Measurements from ENCODE around the gene CHAC2. TPM values are rescaled to one million over a fixed set of nuclear protein-coding genes. Genes with fewer than 3 reads are reported as not detected.
A peak's percentile ranks its signal among the peaks of the same experiment; 100 is the strongest.

The CHAC2 gene
- total and polyA plus RNA-seq, 7 experiments from 2014 or later: 0.29 to 12.1 (median 2.5) TPM

DNA sequence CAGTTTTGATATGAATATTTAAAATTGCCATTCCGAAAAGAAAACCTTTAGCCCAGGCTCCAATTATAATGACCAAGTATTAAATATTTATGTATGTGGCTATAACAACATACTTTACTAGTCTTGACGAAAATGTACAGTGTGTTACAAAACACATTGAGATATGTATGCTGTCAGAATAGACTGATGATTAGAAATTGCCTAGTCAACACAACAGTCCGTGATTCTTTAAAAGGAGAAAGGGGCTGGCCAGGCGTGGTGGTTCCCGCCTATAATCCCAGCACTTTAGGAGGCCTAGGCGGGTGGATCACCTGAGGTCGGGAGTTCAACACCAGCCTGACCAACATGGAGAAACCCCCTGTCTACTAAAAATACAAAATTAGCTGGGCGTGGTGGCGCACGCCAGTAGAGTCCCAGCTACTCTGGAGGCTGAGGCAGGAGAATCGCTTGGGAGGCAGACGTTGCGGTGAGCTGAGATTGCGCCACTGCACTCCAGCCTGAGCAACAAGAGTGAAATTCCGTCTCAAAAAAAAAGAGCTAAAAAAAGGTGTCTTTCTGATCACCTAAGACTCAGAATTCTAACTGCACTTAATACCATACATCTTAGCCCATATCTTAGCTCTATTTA, 1.8 kb downstream of the CHAC2 start:
- ATAC-seq (no peak), DNase-seq (no peak)
- CTCF ChIA-PET: interaction anchor here (2.0 kb wide), 1 partner anchor 17 kb away, joined by 7 read pairs; the partner anchor contains the start of genes ASB3 and ERLEC1
- Mint-ChIP-seq H3K4me1 (peaks cover 7 to 46% (median 39%) of the 10 kb centered on the region in 7 donors), H3K4me3 (peak overlapping the region in 2 of 10 donors; percentile 16 to 39), H3K36me3 (peaks cover 0 to 23% (median 7%) of the 10 kb centered on the region in 5 donors), H3K9me3 (peaks cover 0 to 2% (median 0%) of the 10 kb centered on the region in 11 donors), H3K27ac (peak overlapping the region in 2 of 9 donors; percentile 16 to 68), H3K27me3 (no peaks in the 10 kb centered on the region)
- intact Hi-C loops (cut with micrococcal nuclease): loop anchor here (2.0 to 5.0 kb wide), 6 partner anchors 203 to 1849 kb away; partner anchors contain the start of genes PSME4 (in 2 of the 2), ACYP2 (in 1 of the 2), CCDC88A (in 1 of the 2) and CLHC1 (in 1 of the 2)
- Histone ChIP-seq H3K27ac (ENCODE audit: low read depth, low read length) (no peak overlapping the region), H3K4me1 (ENCODE audit: control insufficient read depth in 2 of 2, insufficient read depth in 2 of 2, low read length in 2 of 2) (peaks cover 0 to 8% of the 10 kb centered on the region in 2 donors), H3K27me3 (ENCODE audit: control insufficient read depth in 2 of 2, insufficient read depth in 2 of 2, low read length in 2 of 2) (no peaks in the 10 kb centered on the region), H3K36me3 (ENCODE audit: control insufficient read depth in 2 of 3, insufficient read depth in 3 of 3, low read length in 3 of 3) (peaks cover 0 to 4% (median 0%) of the 10 kb centered on the region in 3 experiments), H3K4me3 (ENCODE audit: low read length) (no peak overlapping the region), H3K9me3 (ENCODE audit: control insufficient read depth in 2 of 3, low read length in 3 of 3) (no peaks in the 10 kb centered on the region)
- POLR2A ChIA-PET: interaction anchor here (2.3 to 4.2 kb wide), 2 partner anchors 7 to 17 kb away, joined by 17 to 59 read pairs; partner anchors contain the start of genes ASB3 and ERLEC1

DNA sequence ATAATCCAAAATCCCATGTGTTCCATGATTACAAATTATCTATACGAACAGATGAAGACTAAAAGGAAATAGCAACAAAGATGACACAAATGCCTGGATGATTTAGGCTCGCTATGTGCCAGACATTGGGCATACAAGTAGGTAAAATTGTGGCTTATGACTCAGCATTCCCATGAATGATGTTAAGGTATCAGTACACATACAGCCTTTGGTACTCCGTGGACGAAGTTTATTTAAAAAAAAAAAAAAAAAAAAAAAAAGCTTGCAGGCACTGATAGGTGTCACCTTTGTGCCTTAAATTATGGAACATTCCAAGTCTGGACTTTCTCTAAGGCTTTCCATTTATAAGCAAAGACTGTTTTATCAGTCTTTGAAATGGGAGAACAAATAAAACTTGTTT, 2.7 kb downstream of the CHAC2 start:
- ChIA-PET CTCF (interaction anchor here (2.0 kb wide), 1 partner anchor 16 kb away, joined by 7 read pairs; the partner anchor contains the start of genes ASB3 and ERLEC1), POLR2A (interaction anchor here (0.6 to 4.2 kb wide), 3 partner anchors 9 to 16 kb away, joined by 4 to 59 read pairs (median 4); partner anchors contain the start of genes ASB3 and ERLEC1)
- no peak for ATAC-seq
- no peaks in the 10 kb centered on the region for H3K27me3 ChIP-seq (ENCODE audit: control insufficient read depth in 2 of 2, insufficient read depth in 2 of 2, low read length in 2 of 2)
- peaks cover 0 to 4% (median 0%) of the 10 kb centered on the region in 3 experiments for H3K36me3 ChIP-seq (ENCODE audit: control insufficient read depth in 2 of 3, insufficient read depth in 3 of 3, low read length in 3 of 3)
- Mint-ChIP-seq H3K4me3 (no peak overlapping the region), H3K27ac (peak overlapping the region in 2 of 9 donors; percentile 41 to 68), H3K4me1 (peaks cover 7 to 46% (median 39%) of the 10 kb centered on the region in 7 donors), H3K9me3 (peaks cover 0 to 2% (median 0%) of the 10 kb centered on the region in 11 donors), H3K27me3 (no peaks in the 10 kb centered on the region), H3K36me3 (peaks cover 0 to 18% (median 6%) of the 10 kb centered on the region in 5 donors)
- peaks cover 0 to 8% of the 10 kb centered on the region in 2 donors for H3K4me1 ChIP-seq (ENCODE audit: control insufficient read depth in 2 of 2, insufficient read depth in 2 of 2, low read length in 2 of 2)
- intact Hi-C loops (cut with micrococcal nuclease): no loop called here
- H3K4me3 ChIP-seq (ENCODE audit: low read length): no peak overlapping the region
- DNase-seq: no peak
- H3K27ac ChIP-seq (ENCODE audit: low read depth, low read length): no peak overlapping the region
- H3K9me3 ChIP-seq (ENCODE audit: control insufficient read depth in 2 of 3, low read length in 3 of 3): no peaks in the 10 kb centered on the region

DNA sequence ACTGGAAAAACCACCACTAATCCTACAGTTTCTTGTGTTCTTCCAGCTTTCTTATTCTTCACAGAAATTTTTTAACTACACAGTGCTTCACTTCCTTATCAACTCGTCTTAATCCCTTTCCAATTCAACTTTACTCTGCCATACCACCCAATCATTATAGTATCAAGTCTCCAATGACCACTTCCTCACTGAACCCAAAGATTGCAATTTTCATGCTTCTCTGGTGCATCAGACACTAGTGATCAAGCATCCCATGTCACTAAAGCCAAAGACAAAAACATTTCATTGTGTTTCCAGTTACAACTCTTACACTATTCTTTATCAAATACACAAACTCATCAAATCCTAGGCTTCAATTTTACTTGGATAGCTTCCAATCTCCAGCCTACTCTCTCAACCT, 9.5 kb downstream of the CHAC2 start:
- H3K4me3 Mint-ChIP-seq: no peak overlapping the region
- H3K9me3 Mint-ChIP-seq: peaks cover 0 to 7% (median 0%) of the 10 kb centered on the region in 11 donors
- ChIA-PET CTCF (no interaction called here), POLR2A (interaction anchor here (0.7 to 3.6 kb wide), 5 partner anchors 8 to 840 kb away, joined by 3 to 17 read pairs (median 6); partner anchors contain the start of genes CHAC2 and ERLEC1)
- ATAC-seq: no peak
- no peak overlapping the region for H3K4me3 ChIP-seq (ENCODE audit: low read length)
- H3K36me3 Mint-ChIP-seq: peaks cover 6 to 45% (median 21%) of the 10 kb centered on the region in 5 donors
- DNase-seq: no peak
- no peaks in the 10 kb centered on the region for H3K27me3 ChIP-seq (ENCODE audit: control insufficient read depth in 2 of 2, insufficient read depth in 2 of 2, low read length in 2 of 2)
- no peaks in the 10 kb centered on the region for H3K27me3 Mint-ChIP-seq
- peaks cover 0 to 7% (median 4%) of the 10 kb centered on the region in 3 experiments for H3K36me3 ChIP-seq (ENCODE audit: control insufficient read depth in 2 of 3, insufficient read depth in 3 of 3, low read length in 3 of 3)
- intact Hi-C loops (cut with micrococcal nuclease): no loop called here
- H3K4me1 Mint-ChIP-seq: peaks cover 21 to 43% (median 31%) of the 10 kb centered on the region in 7 donors
- H3K27ac Mint-ChIP-seq: peak overlapping the region in 8 of 9 donors; percentile 2 to 85 (median 11)
- no peaks in the 10 kb centered on the region for H3K4me1 ChIP-seq (ENCODE audit: control insufficient read depth in 2 of 2, insufficient read depth in 2 of 2, low read length in 2 of 2)
- no peak overlapping the region for H3K27ac ChIP-seq (ENCODE audit: low read depth, low read length)
- H3K9me3 ChIP-seq (ENCODE audit: control insufficient read depth in 2 of 3, low read length in 3 of 3): no peaks in the 10 kb centered on the region

DNA sequence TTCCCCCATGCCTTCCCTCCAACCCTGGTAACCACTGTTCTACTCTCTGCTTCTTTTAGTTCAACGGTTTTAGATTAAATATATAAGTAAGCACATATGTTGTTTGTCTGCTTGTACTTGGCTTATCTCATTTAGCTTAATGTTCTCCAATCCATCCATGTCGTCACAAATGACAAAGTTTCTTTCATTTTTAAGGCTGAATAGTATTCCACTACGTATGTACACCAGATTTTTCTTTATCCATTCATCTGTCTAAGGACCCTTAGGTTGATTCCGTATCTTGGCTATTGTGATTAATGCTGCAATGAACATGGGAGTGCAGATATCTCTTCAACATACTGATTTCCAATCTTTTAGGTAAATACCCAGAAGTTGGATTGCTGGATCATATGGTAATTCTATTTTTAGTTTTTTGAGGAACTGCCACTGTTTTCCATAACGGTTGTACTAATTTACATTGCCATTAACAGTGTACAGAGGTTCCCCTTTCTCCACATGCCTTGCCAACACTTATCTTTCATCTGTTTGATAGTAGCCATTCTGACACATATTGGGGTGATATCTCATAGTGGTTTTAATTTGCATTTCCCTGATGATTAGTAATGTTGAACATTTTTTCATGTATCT, 11.0 kb downstream of the CHAC2 start:
- POLR2A ChIA-PET: interaction anchor here (0.6 kb wide), 1 partner anchor 8 kb away, joined by 4 read pairs; no protein-coding TSS in a partner anchor
- no peaks in the 10 kb centered on the region for H3K9me3 ChIP-seq (ENCODE audit: control insufficient read depth in 2 of 3, low read length in 3 of 3)
- Mint-ChIP-seq H3K4me3 (no peak overlapping the region), H3K36me3 (peaks cover 6 to 40% (median 20%) of the 10 kb centered on the region in 5 donors), H3K27ac (peak overlapping the region in 2 of 9 donors; percentile 54 to 71), H3K4me1 (peaks cover 22 to 53% (median 39%) of the 10 kb centered on the region in 7 donors), H3K9me3 (peaks cover 0 to 5% (median 0%) of the 10 kb centered on the region in 11 donors), H3K27me3 (no peaks in the 10 kb centered on the region)
- peak; percentile 55 for ATAC-seq
- no peaks in the 10 kb centered on the region for H3K27me3 ChIP-seq (ENCODE audit: control insufficient read depth in 2 of 2, insufficient read depth in 2 of 2, low read length in 2 of 2)
- no peak overlapping the region for H3K4me3 ChIP-seq (ENCODE audit: low read length)
- H3K36me3 ChIP-seq (ENCODE audit: control insufficient read depth in 2 of 3, insufficient read depth in 3 of 3, low read length in 3 of 3): peaks cover 0 to 7% (median 4%) of the 10 kb centered on the region in 3 experiments
- CTCF ChIA-PET: no interaction called here
- H3K4me1 ChIP-seq (ENCODE audit: control insufficient read depth in 2 of 2, insufficient read depth in 2 of 2, low read length in 2 of 2): no peaks in the 10 kb centered on the region
- intact Hi-C loops (cut with micrococcal nuclease): no loop called here
- H3K27ac ChIP-seq (ENCODE audit: low read depth, low read length): no peak overlapping the region
- DNase-seq: no peak

DNA sequence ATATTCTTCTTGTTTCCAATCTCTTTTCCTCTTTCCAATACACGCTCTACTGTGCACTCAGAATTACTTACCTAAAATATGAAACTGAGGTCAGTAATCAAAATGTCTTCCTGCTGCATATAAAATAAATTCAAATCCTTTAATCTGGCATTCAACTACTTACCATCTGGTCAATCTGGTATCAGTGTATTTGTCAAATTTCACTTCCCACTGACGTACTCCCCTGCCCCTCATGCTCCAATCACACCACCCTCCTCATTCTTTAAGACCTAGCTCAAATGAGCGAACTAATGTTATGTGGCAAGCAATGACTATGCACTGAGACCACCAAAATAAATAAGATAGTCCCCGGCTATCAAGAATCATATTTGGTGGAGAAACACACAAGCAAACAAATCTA, 12.5 kb downstream of the CHAC2 start:
- H3K36me3 Mint-ChIP-seq: peaks cover 6 to 35% (median 17%) of the 10 kb centered on the region in 5 donors
- H3K27me3 Mint-ChIP-seq: no peaks in the 10 kb centered on the region
- intact Hi-C loops (cut with micrococcal nuclease): loop anchor here in 1 of 2 donors (10.0 kb wide), 1 partner anchor 1265 kb away; no protein-coding TSS in a partner anchor
- peaks cover 0 to 7% (median 4%) of the 10 kb centered on the region in 3 experiments for H3K36me3 ChIP-seq (ENCODE audit: control insufficient read depth in 2 of 3, insufficient read depth in 3 of 3, low read length in 3 of 3)
- no peaks in the 10 kb centered on the region for H3K9me3 ChIP-seq (ENCODE audit: control insufficient read depth in 2 of 3, low read length in 3 of 3)
- CTCF ChIA-PET: no interaction called here
- no peak for ATAC-seq
- H3K9me3 Mint-ChIP-seq: peaks cover 0 to 5% (median 0%) of the 10 kb centered on the region in 11 donors
- H3K4me1 ChIP-seq (ENCODE audit: control insufficient read depth in 2 of 2, insufficient read depth in 2 of 2, low read length in 2 of 2): peaks cover 1 to 14% of the 10 kb centered on the region in 2 donors
- POLR2A ChIA-PET: interaction anchor here (2.7 kb wide), 1 partner anchor 12 kb away, joined by 7 read pairs; the partner anchor contains the start of gene CHAC2
- no peak overlapping the region for H3K4me3 ChIP-seq (ENCODE audit: low read length)
- H3K27me3 ChIP-seq (ENCODE audit: control insufficient read depth in 2 of 2, insufficient read depth in 2 of 2, low read length in 2 of 2): no peaks in the 10 kb centered on the region
- H3K4me1 Mint-ChIP-seq: peaks cover 29 to 65% (median 49%) of the 10 kb centered on the region in 7 donors
- H3K4me3 Mint-ChIP-seq: peak overlapping the region in 1 of 10 donors; percentile 56
- peak overlapping the region in 6 of 9 donors; percentile 2 to 59 (median 14) for H3K27ac Mint-ChIP-seq
- no peak overlapping the region for H3K27ac ChIP-seq (ENCODE audit: low read depth, low read length)
- no peak for DNase-seq

DNA sequence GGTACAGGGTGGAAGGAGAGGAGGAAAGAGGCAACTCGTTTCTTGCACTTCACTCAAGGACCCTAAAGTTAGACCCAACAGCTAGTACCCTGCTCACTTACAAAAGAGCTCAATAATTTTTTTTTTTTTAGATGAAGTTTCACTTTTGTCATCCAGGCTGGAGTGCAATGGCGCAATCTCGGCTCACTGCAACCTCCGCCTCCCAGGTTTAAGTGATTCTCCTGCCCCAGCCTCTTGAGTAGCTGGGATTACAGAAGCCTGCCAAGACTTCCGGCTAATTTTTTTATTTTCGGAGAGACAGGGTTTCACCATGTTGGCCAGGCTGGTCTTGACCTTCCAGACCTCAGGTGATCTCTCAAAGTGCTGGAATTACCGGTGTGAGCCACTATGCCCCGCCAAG, 15.1 kb downstream of the CHAC2 start:
- no peaks in the 10 kb centered on the region for H3K27me3 ChIP-seq (ENCODE audit: control insufficient read depth in 2 of 2, insufficient read depth in 2 of 2, low read length in 2 of 2)
- H3K27ac Mint-ChIP-seq: peak overlapping the region in 2 of 9 donors; percentile 38 to 40
- peaks cover 9 to 14% of the 10 kb centered on the region in 2 donors for H3K4me1 ChIP-seq (ENCODE audit: control insufficient read depth in 2 of 2, insufficient read depth in 2 of 2, low read length in 2 of 2)
- no peak overlapping the region for H3K27ac ChIP-seq (ENCODE audit: low read depth, low read length)
- no peaks in the 10 kb centered on the region for H3K9me3 ChIP-seq (ENCODE audit: control insufficient read depth in 2 of 3, low read length in 3 of 3)
- no peaks in the 10 kb centered on the region for H3K27me3 Mint-ChIP-seq
- H3K4me1 Mint-ChIP-seq: peaks cover 32 to 74% (median 56%) of the 10 kb centered on the region in 7 donors
- no peak overlapping the region for H3K4me3 Mint-ChIP-seq
- H3K9me3 Mint-ChIP-seq: peaks cover 0 to 5% (median 0%) of the 10 kb centered on the region in 11 donors
- ATAC-seq: no peak
- H3K36me3 ChIP-seq (ENCODE audit: control insufficient read depth in 2 of 3, insufficient read depth in 3 of 3, low read length in 3 of 3): peaks cover 0 to 18% (median 0%) of the 10 kb centered on the region in 3 experiments
- H3K36me3 Mint-ChIP-seq: peaks cover 9 to 29% (median 14%) of the 10 kb centered on the region in 5 donors
- no peak for DNase-seq
- intact Hi-C loops (cut with micrococcal nuclease): loop anchor here in 1 of 2 donors (10.0 kb wide), 1 partner anchor 1262 kb away; no protein-coding TSS in a partner anchor
- ChIA-PET POLR2A (no interaction called here), CTCF (interaction anchor here (0.6 to 0.7 kb wide), 2 partner anchors 509 to 901 kb away, joined by 3 read pairs; no protein-coding TSS in a partner anchor)
- H3K4me3 ChIP-seq (ENCODE audit: low read length): no peak overlapping the region

All from naive thymus-derived CD4-positive, alpha-beta T cell (primary cell).